Lower leg skin (tissue), 3 donors: Measurements from ENCODE around the gene MT1F.

ENCODE experiments used
- CTCF ChIP-seq, 3 donors: fragments of 450-650 bp; IDR thresholded peaks; one replicate each; pipeline ENCODE4 v1.5.1; 2016; ENCODE audit warnings: antibody characterized with exemption in 3 of 3, mild to moderate bottlenecking in 3 of 3, moderate library complexity in 2 of 3
- POLR2A ChIP-seq, 2 donors: fragments of 450-650 bp; IDR thresholded peaks; one replicate each; pipeline ENCODE4 v1.6.1; 2016 to 2017; ENCODE audit warnings: antibody characterized with exemption in 2 of 2, mild to moderate bottlenecking in 1 of 2, moderate library complexity in 1 of 2

GRCh38 chr16:56633535-56633934, 24.2 kb upstream of the MT1F start:
- TF ChIP-seq CTCF (IDR thresholded peaks at IDR 0.05) (no peak), POLR2A (IDR thresholded peaks at IDR 0.05) (no peak)
